Fibroblast of mammary gland (primary cell): ENCODE measurements around the gene CNTLN.

Experiments
- DNase-seq: peaks from one replicate; pipeline ENCODE4 v3.0.0-alpha.2; 2010; ENCODE audit warnings: low read depth
- H3K4me3 ChIP-seq: 2 replicates; pipeline ENCODE4 v1.5.1; 2011; ENCODE audit warnings: low read depth, mild to moderate bottlenecking, low read length, moderate library complexity; ENCODE audit not compliant: control insufficient read depth
- CTCF ChIP-seq: conservative IDR thresholded peaks from 2 replicates; pipeline ENCODE4 v1.5.1; 2011; ENCODE audit warnings: low read depth, low read length, inconsistent platforms; ENCODE audit not compliant: control insufficient read depth, insufficient read depth

Gene CNTLN

GRCh38 chr9:17121264-17121663, 13.6 kb upstream of the CNTLN start:
- no peak for TF ChIP-seq CTCF
- no peak for DNase-seq
- H3K4me3 ChIP-seq, result no peak overlapping the region

- no peak for DNase-seq
- TF ChIP-seq CTCF, result no peak
- H3K4me3 ChIP-seq, result no peak overlapping the region
These were observed 4.5 kb upstream of the CNTLN start for GRCh38 chr9:17130291-17130690.

GRCh38 chr9:17130725-17131124, 4.1 kb upstream of the CNTLN start:
- DNase-seq, result no peak
- no peak overlapping the region for H3K4me3 ChIP-seq
- no peak for TF ChIP-seq CTCF

GRCh38 chr9:17131494-17131893, 3.3 kb upstream of the CNTLN start:
- no peak overlapping the region for H3K4me3 ChIP-seq
- no peak for TF ChIP-seq CTCF
- no peak for DNase-seq

DNA sequence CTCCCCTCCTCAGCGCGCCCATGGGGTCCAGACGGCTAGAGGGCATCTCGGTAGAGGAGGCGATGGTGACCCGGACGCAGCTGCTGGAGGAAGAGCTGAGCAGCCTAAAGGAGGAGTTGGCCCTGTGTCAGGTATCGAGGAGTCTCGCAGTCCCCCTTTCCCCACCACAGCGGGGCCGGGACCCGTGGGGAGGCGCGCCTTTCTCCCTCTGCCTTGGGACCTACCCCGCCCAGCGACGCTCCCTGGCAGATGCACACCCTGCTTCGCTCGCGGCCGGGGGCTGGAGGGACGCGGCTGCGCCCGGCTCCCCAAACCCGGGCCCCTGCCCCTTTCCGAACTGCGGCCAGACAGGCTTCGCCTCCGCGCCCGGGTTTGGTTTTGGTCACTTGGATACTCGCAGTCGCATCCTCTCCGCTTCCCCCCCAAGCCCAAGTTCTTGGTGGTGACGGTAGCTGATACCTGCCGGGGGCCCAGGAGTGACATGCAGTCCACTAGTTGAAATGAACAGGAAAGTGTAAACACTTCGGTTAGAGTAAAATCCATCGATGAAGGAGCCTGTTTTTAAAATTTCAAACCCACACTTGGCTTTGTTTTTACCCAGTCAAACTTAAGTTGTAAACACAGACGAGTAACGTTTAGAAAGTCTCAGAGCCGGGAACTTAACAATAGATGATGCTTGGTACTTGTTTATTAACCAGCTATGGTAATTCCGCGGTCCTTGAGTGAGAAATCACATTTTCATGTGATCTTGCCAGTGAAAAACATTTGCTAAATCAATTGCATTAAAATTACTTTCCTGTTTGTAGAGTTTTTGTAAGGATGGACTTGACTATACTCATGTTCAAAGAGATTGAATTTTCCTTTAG, 688 bp downstream of the CNTLN start:
- H3K4me3 ChIP-seq, result peak overlapping the region; percentile 93
- no peak for TF ChIP-seq CTCF
- peak; percentile 48 for DNase-seq

DNA sequence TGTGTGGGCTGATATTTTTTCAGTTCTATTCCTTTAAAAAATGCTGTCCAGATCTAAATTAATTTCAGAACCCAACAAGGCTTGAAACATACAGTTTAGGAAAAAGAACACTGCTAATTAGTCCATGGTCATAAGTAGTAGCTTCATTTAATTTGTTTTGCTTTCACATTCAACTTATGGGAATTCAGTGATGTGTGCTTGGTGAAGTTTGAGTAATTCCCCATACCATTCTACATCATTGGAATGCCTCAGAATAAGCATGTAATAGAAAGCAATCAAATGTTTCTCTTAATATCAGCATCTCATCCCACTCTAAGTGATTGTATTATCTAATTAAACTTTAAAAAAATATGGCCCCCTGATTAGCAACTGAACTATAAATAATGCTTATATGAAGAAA, 2.7 kb downstream of the CNTLN start:
- H3K4me3 ChIP-seq, result no peak overlapping the region
- DNase-seq, result peak; percentile 33
- TF ChIP-seq CTCF, result no peak
